WTC11 (cell line): ENCODE data around the gene NBEA.

ENCODE experiments used
- AFF4 ChIP-seq: sonication (generic); formaldehyde crosslinking; IDR thresholded peaks from 2 replicates; pipeline ENCODE4 v1.8.1; 2023; ENCODE audit warnings: mild to moderate bottlenecking, missing genetic modification reagents, borderline replicate concordance
- ATF2 ChIP-seq: sonication (generic); formaldehyde crosslinking; IDR thresholded peaks from 2 replicates; pipeline ENCODE4 v1.8.1; 2022; ENCODE audit warnings: low read depth, missing genetic modification reagents, borderline replicate concordance
- CTCF ChIP-seq: fragments of 200-600 bp; IDR thresholded peaks from 2 replicates; pipeline ENCODE4 v1.8.0; 2022; ENCODE audit warnings: antibody characterized with exemption
- E2F4 ChIP-seq: sonication (generic); formaldehyde crosslinking; IDR thresholded peaks from 2 replicates; pipeline ENCODE4 v1.8.1; 2022; ENCODE audit warnings: low read depth, mild to moderate bottlenecking, moderate library complexity, missing genetic modification reagents, borderline replicate concordance
- MAX ChIP-seq: sonication (generic); formaldehyde crosslinking; IDR thresholded peaks from 2 replicates; pipeline ENCODE4 v1.8.0; 2022; ENCODE audit warnings: mild to moderate bottlenecking, missing genetic modification reagents
- SP1 ChIP-seq: sonication (generic); formaldehyde crosslinking; conservative IDR thresholded peaks from 2 replicates; pipeline ENCODE4 v1.8.1; 2022; ENCODE audit warnings: missing genetic modification reagents
- USF2 ChIP-seq: sonication (generic); formaldehyde crosslinking; IDR thresholded peaks from 2 replicates; pipeline ENCODE4 v1.8.1; 2023; ENCODE audit warnings: mild to moderate bottlenecking, missing genetic modification reagents, moderate library complexity
- ZNF512 ChIP-seq: sonication (generic); formaldehyde crosslinking; IDR thresholded peaks from 2 replicates; pipeline ENCODE4 v1.8.1; 2022; ENCODE audit warnings: missing genetic modification reagents, borderline replicate concordance

GRCh38 chr13:35260316-35260715 lies 318.2 kb downstream of the NBEA start:
- TF ChIP-seq ATF2 (CRISPR knock-in tag), result no peak
- TF ChIP-seq CTCF, result no peak
- no peak for TF ChIP-seq MAX
- no peak for TF ChIP-seq SP1 (CRISPR knock-in tag)
- TF ChIP-seq AFF4 (CRISPR knock-in tag), result no peak
- TF ChIP-seq E2F4, result no peak
- TF ChIP-seq USF2 (CRISPR knock-in tag), result no peak
- TF ChIP-seq ZNF512 (CRISPR knock-in tag), result no peak
